HG03135 (cell line): ENCODE measurements around the gene CMBL.
"Not testable (repeated sequence)": the region's sequence is repeated elsewhere in the genome, so short reads cannot be mapped to it uniquely, and the experiment has no call there.

Experiments
- ATAC-seq: cut with Tn5 transposase; IDR thresholded peaks from one replicate; pipeline ENCODE4 v1.9.1; 2021; ENCODE audit warnings: mild to moderate bottlenecking, moderate library complexity; ENCODE audit not compliant: unreplicated experiment

CMBL gene

DNA sequence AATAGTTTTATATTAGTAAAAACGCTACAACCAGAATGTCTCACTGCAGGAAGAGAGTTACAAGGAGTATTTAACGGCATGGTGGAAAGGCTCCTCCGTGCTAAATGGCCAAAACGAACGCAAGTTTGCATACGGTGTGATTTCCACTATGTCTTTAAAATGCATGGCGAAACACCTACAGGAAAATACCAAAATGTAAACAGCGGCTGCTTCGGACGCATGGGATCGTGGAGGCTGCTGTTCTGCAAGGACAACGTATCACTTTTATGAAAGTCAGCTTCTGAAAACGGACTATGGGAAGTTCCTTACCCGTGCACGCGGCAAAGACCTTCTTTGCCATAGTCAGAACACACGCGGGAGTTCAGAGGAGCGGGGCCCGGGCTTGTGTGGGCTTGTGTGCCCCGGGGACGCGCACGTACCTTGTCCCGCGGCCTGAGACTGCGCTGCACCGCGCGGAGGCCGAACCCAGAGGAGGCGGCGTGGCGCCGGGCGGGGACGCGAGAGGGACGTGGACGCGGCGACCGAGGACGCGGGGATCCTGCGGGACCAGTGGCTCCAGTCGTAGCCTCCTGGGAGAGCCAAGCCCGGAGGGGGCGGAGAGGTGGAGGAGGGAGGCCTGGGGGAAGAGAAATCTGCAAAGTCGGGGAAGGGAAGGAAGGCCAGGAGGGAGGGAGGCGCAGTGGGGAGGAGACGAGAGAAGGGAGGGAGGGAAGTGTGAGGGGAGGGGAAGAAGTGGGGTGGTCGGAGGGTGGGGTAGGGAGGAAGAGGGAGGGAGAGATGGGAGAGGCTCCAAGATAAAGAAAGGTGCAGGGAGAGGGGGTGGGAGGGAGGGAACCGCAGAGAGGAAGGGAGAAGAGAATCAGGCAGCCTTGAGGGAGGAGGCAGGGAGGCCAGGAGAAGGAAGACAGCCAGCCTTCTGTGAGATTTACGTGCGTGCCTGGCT is at the start of gene CMBL:
TSS of gene CMBL (minus strand) at position 697 of the 943 bp plus-strand sequence. CDS start 17,140 bp downstream, outside the sequence.
- ATAC-seq, result peak; percentile 72

DNA sequence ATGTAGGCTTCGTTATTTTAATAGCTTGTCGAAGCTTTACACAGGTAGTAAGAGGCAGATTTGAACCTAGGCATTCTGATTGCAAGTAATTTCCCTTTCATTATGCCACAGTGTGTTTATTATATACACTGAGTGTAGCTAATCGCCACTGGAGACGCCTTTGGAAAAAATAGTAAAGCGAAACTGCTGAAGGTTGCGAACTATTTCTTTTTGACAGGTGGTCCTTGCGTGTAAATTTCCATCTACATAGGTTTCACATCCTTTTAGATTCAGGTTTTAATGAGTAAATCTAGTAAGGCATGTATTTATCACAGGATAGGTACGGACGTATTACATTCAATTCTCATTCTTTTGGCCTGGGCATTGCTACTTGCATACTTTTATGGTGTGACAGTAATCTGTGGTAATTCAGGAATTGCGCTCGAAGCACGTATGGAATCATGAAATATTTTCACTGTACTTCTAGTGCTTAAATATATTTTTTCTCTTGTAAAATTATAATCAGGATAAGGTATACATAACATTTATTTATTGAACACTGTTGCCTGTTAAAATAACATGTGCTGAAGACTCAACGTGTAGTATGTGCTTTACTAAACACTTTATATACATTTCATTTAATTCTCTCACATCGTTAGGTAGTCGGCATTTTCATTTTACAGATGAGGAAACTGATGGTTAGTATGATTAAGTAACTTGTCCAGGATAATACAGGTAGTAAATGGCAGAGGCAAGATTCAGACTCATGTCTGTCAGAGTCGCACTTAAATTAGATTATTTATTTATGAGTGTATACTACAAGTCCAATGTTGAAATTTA is 47.6 kb upstream of the CMBL start:
- ATAC-seq, result no peak

DNA sequence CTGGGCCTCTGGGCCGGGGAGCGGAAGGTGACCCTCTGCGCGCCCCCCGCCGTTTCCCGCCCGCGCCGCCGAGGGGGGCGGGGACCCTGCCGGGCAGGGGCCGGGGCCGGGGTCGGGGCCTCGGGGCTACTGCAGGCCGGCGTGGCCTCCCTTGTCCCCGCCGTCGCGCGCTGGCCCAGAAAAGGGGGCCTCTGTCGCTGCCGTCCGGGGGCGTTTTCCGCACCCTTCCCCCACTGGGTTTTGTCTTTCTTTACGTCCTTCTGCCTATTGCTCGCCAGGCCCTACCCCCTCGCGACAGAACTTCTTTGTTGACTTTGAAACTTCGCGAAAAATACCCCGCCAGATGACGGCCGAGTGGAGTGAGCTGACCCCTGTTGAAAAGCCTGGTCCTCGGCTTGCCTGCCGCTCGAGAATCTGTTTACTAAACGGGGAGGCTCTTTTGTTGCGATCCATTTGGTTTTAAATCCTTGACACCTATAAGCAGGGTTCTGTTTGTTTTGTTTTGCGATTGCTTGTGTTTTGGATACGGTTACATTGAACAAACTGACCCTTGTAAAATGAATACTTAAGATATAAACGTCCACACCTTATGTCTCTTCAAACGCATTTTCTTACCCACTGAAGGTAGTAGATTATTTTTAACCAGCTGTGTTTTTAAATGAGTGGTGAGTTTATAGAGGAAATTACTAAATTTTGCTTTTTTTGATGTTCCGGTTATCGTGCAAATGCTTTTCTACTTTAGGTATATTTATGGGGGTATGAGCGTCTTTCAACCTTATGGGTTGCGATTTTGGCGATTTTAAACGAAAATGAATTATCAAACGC is 46.6 kb upstream of the CMBL start:
- ATAC-seq, result peak; percentile 21

DNA sequence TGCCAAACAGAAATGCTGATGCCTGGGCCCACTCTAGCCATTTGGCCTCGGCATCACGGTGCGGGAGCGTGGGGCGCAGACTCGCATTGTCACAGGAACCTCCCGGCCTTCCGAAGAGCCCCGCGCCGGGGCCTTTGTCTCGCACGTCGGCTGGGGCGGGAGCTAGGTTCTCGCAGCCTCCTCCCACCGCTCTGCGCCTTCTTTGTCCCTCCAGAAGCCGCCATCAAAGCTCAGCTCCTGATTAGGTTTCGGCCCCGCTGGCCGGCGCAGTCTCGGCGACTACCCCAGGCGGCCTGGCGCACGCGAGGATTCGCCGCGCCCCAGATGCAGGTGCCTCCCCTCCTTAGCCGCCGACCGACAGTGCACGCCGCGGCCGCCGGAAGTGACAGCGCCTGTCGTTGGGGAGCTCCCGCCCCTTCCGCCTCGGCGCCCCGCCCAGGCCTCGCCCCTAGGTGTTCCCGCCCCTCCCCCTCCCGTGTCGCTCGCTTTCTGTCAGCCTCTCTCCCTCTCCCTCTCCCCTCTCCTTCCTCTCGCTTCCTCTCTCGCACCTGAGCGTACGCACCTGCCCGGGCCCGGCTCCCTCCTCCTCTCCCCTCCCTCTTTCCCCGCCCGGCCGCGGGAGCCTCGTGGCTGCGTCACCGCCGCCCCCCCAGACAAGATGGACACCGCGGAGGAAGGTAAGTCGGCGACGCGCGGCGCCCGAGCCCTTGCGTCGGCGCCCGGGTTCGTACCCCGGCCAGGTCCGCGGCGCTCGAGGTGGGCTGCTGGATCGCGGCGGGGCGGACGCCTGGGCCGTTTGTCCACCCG is 45.7 kb upstream of the CMBL start, which contains the start of gene MARCHF6:
TSS of gene MARCHF6 (plus strand) at position 455 of the 807 bp plus-strand sequence. CDS start at position 659, 204 bp downstream.
- peak; percentile 82 for ATAC-seq

DNA sequence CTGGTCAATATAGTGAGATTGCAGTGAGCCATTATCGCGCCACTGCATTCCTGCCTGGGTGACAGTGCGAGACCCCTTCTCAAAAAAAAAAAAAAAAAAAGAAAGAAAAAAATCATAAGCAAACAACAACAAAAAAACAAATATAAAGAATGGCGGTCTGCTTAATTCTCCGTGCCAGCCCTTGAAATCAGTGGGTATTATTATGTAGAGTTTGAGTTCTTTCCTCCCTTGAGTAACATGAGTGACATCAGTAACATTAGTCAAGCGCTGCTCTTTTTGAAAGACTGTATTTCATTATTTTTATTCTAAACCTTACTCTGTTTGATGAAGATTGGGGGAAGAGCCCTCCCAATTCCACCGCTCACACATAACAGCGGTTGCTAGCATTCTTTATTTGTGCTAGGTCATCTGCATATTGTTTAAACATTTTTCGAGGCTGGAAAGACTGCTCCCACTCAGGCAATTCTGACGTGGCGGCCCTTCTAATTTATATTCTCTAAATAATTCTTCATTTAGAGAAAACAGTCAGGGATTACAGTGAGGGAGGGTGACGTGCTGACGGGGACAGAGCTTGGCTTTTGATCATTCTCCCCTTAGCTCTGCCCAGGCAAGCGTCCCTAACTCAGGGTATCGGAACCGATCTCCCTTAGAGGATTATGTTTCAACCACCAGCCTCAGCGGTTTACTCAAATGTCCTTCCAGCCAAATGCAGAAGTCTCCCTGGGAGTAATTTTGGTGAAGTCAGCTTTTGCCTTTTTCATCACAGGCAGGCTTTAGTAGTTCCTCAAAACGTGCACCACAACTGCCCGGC is 44.9 kb upstream of the CMBL start:
- ATAC-seq, result no peak

DNA sequence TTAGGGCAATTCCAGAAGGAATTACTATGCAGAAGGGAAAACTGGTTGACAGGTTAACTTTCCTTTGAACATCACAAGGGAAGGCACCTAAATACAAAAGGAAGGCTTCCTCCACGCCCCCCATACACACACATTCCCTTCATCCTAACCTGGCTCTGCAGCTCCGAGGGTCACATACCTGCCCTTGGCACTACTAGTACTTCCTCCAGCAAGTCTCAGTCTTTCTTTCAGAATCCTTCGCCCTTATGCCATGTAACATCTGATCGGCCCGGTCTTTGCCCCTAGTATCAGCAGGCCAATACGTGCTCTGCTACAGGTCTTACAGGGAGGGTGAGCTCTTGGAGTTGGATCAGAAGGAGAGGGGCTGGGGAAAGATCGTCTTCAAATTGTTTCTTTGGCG is 44.2 kb upstream of the CMBL start:
- ATAC-seq, result no peak

DNA sequence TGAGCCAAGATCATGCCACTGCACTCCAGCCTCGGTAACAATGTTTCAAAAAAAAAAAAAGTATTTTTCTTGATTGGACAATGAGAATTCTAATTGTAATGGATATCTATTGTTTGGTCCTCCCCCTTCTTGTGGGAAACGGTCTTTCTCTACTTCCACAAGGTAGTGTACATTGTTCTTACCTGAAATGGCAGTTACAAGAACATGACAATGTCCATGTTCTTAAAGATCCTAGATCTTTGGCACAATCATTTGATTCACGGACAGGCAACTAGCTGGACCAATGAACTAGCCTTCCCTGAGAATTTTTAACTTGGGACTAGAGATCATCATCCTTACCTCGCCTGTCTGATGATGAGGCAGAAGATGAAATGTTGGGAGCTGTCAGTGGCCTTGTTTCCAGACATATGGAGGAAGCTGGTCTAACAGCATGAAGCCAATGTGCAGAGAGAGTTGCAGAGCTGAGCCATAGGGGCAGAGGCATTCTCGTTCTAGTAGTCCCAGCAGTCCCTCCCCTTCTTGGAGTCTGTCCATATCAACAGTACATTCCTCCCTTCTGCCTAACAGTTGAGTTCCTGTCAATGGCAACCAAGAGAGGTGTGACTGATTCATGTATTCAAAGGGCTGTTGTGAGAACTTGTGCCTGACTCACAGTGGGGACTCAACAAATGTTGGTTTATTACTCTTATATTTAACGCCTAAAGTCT is 43.6 kb upstream of the CMBL start:
- no peak for ATAC-seq

DNA sequence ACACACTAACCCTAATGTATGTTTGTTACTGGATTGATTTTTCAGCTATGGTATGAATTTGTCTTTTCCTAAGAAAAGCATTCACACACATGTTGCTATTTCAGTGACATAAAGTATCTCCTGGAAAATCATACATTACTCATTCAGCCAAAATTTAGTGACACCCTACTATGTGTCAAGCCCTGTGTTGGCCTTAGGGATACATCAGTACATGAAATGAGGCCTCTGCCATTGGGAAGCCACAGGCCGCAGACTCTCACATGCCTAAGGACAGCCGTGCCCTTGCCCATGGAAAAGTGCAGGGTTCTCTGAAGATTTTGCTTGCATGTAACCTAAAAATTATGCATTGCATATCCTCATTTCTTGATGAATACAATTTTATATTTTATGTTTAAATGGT is 40.6 kb upstream of the CMBL start:
- ATAC-seq, result no peak

DNA sequence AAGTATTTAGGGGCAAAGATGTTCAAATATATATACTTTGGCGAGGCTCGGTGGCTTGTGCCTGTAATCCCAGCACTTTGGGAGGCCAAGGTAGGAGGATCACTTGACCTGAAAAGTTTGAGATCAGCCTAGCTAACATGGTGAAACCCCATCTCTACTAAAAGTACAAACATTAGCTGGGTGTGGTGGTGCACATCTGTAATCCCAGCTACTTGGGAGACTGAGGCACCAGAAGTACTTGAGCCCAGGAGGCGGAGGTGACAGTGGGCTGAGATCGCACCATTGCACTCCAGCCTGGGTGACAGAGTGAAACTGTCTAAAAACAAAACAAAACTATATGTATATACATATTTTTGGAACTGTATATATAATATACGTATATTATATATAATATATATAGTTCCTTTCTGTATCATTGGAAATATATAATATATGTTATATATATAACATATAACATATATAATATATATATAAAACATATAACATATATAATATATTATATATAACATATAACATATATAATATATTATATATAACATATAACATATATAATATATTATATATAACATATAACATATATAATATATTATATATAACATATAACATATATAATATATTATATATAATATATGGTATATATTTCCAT is 36.9 kb upstream of the CMBL start:
- not testable (repeated sequence) for ATAC-seq

DNA sequence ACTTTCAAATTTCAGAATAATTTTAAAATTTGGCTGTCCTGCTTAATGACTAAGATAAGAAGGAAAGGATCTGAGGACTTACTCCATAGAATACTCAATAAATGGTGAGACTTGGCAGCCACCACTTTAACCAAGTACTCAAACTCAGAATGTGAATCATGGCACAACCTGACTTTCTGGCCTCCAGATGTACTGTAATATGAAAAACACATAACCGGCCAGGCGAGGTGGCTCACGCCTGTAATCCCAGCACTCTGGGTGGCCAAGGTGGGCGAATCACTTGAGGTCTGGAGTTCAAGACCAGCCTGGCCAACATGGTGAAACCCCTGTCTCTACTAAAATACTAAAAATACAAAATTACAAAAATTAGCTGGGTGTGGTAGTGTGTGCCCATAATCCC is 35.8 kb upstream of the CMBL start:
- no peak for ATAC-seq

DNA sequence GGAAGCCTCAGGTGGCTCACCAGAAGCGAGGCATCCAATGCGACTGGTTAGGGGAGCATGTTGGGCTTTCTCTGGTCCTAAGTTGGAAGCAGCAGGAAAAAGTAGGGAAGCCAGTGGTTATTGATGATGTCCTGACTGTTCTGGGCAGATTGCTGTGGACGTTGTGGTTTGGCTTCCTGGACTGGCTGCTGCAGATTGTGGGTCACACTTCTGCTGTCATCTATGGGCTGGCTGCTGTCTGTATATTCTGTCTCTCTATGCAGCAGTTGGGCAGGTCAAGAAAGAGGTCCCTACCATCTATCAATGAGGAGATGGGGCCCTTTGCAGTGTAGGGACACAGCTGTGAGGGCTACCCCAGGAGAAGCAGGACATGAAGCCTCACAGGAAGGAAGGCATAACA is 32.3 kb upstream of the CMBL start:
- no peak for ATAC-seq

DNA sequence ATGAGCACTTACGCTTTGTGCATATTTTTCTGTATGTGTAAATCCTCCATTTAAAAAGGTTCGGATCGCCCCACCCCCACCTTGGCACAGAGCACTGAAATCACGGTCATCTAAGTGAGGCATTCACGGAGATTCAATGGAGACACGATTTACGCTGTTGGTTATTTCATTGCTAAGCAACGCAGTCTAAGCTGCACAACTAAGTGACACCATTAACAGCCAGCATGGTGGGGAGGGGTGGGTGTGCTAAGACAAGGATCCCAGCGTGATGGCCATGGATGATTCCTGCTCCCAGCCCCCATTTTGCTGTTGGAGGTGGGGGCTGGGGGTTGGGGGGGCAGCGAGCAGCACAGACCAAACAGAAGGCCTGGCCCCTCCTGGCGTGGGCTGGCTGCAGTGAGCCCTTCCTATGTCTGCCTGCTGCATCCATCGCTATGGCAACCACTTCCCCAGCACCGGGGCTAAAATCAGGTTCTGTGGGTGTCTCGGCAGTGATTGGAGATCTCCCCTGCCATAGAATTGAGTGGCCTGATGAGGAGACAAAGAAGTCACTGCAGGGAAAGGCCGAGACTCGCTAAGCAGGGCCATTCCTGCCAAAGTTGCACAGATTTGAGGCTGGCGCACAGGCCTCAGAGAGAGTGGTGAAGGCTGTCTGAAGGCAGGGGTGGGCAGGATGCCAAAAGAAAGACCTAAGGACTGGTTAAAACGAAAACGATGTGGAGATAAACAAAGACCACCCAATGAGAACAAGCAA is 31.5 kb upstream of the CMBL start:
- no peak for ATAC-seq

DNA sequence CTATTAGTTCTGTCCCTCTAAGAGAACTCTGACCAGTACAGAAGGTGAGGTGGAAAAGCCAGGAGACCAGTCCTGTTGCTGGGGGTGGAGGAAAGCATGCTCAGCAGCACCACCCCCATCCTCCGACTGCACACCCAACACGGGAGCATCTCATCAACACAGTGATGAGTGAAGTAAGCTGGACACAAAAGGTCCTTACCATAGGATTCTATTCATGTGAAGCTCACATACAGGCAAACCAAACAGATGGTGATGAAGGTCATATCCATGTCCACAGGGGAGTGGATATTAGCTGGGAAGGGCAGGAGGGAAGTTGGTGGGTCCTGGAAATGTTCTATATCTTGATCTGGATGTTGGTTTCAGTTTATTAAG is 31.0 kb upstream of the CMBL start:
- no peak for ATAC-seq

DNA sequence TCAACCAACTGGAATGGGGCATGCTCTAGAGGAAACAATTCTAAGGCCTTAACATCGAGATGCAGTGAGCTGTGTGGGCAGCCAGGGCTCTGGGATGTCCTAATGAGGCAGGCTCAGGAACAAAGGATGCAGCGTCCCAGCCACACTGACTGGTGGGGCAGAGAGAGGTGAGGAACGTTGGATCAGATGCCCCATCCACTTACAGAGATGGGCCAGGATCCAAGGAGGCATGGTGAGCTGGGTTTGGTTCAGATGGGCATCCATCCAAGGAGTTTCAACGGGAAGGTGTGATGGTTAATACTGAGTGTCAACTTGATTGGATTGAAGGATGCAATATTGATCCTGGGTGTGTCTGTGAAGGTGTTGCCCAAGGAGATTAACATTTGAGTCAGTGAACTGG is 30.3 kb upstream of the CMBL start:
- ATAC-seq, result no peak

DNA sequence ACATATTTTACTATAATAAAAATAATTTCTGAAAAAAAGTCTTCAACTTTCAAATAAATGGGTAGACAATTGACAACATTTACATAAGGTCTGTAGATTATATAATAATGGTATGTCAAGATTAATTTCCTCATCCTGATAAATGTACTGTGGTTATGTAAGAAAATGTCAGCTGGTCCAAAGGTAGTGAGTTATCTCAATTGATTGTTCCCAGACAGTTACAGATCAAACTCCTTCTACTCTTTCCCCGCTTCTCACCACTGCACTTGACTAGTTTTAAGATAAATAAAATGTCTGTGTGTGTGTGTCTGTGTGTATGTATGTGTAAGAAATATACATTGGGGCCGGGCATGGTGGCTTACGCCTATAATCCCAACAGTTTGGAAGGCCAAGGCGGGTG is 29.4 kb upstream of the CMBL start:
- ATAC-seq, result no peak

DNA sequence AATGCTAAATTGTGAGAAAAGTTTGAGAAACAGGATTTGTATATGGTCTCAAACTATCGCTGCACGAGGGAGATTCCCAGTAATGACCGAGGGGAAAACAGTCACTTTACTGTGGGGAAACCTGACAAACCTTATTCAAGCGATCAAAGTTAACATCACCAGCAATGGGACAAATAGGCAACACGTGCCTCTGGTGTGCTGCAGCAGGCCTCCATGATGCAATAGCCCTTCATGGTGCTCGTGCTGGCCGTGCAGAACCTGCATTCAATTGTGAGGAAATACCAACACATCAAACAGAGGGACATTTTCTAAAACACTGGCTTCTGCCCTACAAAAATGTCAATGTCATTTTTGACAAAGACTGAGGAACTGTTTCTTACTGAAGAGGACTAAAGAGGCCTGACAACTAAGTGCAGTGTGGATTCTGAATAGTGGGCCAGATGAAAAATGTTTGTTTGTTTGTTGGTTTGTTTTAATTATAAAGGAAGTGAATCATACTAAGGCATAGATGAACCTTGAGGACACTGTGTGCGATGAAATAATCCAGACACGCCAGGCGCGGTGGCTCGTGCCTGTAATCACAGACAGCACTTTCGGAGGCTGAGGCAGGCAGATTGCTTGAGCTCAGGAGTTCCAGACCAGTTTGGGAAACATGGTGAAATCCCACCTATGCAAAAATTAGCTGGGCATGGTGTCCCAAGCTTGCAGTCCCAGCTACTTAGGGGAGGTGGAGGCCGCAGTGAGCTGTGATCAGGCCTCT is 28.2 kb upstream of the CMBL start:
- no peak for ATAC-seq

DNA sequence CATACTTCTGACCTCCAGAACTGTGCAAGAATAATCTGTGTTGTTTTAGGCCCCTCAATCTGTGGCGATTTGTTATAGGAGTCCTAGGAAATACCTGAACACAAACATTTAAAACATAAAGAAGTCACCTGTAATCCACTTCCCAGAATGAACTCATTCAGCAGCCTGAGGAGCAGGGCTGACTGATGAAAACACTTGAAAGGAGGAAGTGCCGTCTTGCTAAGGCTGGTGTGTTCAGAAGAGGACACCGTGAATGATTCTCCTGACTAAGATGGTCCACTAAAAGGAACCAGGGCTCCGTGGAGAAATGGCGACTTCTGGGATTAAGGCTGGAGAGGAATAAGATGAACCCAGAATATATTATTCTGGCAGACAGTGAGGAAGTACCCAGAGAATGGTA is 27.1 kb upstream of the CMBL start:
- no peak for ATAC-seq
